Lower lobe of right lung (tissue), 2 donors: ENCODE results near the gene TTC38. TPM values are rescaled to one million over a fixed set of nuclear protein-coding genes. Genes with fewer than 3 reads are reported as not detected.

Experiments
- ATAC-seq, 2 donors: fragments of 200-7000 bp; cut with Tn5 transposase; one replicate each; pipeline ENCODE4 v1.9.1; 2020 to 2022; ENCODE audit warnings: mild to moderate bottlenecking in 2 of 2, moderate library complexity in 2 of 2
- DNase-seq: peaks from one replicate; pipeline ENCODE4 v3.0.0-alpha.2; 2020
- H3K27ac ChIP-seq: fragments of 200-600 bp; one replicate; pipeline ENCODE4 v1.8.0; 2022
- H3K27me3 ChIP-seq: fragments of 200-600 bp; one replicate; pipeline ENCODE4 v1.8.0; 2022; ENCODE audit warnings: low read depth
- H3K36me3 ChIP-seq: fragments of 200-600 bp; one replicate; pipeline ENCODE4 v1.8.0; 2022; ENCODE audit warnings: mild to moderate bottlenecking
- H3K4me1 ChIP-seq: fragments of 200-600 bp; one replicate; pipeline ENCODE4 v1.8.0; 2022
- H3K4me3 ChIP-seq: fragments of 200-600 bp; one replicate; pipeline ENCODE4 v1.8.0; 2022; ENCODE audit warnings: mild to moderate bottlenecking
- H3K9me3 ChIP-seq: fragments of 200-600 bp; one replicate; pipeline ENCODE4 v1.8.0; 2022
- CTCF ChIP-seq: fragments of 200-600 bp; IDR thresholded peaks from one replicate; pipeline ENCODE4 v1.8.0; 2022; ENCODE audit warnings: antibody characterized with exemption, mild to moderate bottlenecking
- intact Hi-C: fragments of 100-400 bp; cut with DNase I; formaldehyde crosslinking; loops from one replicate; pipeline ENCODE4 v1.11.0; 2022
- total RNA-seq: library from RNA; stranded (reverse); fragmentation: NEBNext Ultra II Directional; extraction: Animal tissue kit (Norgen Biotek cat#: 25700); gene quantifications from one replicate; pipeline ENCODE4 v1.2.1, GENCODE V29; 2021
- donor health status: DM: no; HTN: yes; CAD: no; lungs with severe emphysema.

The TTC38 gene
- total RNA-seq, 1 donor from 2014 or later, result 26.8 TPM

- TF ChIP-seq CTCF, result no peak
- Histone ChIP-seq H3K27me3 (no peaks in the 10 kb centered on the region), H3K4me1 (peaks cover 18% of the 10 kb centered on the region), H3K9me3 (peaks cover 4% of the 10 kb centered on the region), H3K27ac (peak overlapping the region; percentile 79), H3K4me3 (peak overlapping the region; percentile 37), H3K36me3 (peaks cover 87% of the 10 kb centered on the region)
- ATAC-seq, result no peak
- intact Hi-C loops, result no loop called here
- DNase-seq, result no peak
Observed at GRCh38 chr22:46286941-46287872, 19.4 kb downstream of the TTC38 start.

DNA sequence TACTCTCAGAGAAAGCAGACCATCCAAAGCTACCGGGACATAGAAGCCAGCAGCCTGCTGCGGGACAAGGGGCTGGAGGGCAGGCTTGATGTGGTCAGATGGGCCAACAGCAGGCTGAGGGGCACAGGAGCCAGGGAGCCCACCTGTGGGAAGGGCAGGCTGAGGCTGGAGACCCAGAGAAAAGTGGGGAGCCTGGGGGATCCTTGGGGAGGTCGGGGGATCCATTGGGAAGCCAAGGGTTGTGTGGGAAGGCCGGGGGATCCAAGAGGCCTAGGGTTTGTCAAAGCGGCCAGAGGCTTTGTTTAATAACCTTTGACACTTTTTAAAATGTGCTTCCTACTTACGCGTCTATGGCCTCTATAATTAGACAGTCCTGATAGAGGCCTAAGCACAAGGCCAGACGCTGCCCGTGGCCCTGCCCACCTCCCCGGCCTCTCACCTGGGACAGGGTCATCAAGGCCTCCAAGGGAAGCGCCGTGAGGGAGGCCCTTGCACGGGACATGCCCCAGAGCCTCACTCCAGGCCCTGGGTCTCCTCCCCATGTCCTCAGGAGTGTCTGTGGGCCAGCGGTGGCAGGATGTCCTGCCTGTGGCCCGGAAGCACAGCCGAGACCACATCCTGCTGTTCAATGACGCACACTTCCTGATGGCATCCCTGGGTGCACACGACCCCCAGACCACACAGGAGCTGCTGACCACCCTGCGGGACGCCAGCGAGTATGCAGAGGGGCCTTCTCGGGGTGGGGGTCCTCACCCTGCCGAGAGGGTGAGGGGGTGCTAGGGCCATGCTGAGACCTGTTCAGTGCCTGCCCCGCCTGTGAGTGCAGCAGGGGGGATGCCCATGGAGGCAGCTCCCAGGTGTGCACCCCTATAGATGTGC lies 20.3 kb downstream of the TTC38 start:
- H3K36me3 ChIP-seq, result peaks cover 87% of the 10 kb centered on the region
- H3K27ac ChIP-seq, result peak overlapping the region; percentile 79
- peak; percentile 72 to 75 for ATAC-seq
- peaks cover 4% of the 10 kb centered on the region for H3K9me3 ChIP-seq
- peaks cover 18% of the 10 kb centered on the region for H3K4me1 ChIP-seq
- intact Hi-C loops, result no loop called here
- H3K27me3 ChIP-seq, result no peaks in the 10 kb centered on the region
- DNase-seq, result peak; percentile 68
- TF ChIP-seq CTCF, result no peak
- H3K4me3 ChIP-seq, result peak overlapping the region; percentile 37

GRCh38 chr22:46288846-46289243 lies 21.0 kb downstream of the TTC38 start:
- Histone ChIP-seq H3K4me1 (peaks cover 18% of the 10 kb centered on the region), H3K36me3 (peaks cover 86% of the 10 kb centered on the region), H3K4me3 (peak overlapping the region; percentile 37), H3K27me3 (no peaks in the 10 kb centered on the region), H3K27ac (peak overlapping the region; percentile 79), H3K9me3 (peaks cover 4% of the 10 kb centered on the region)
- ATAC-seq, result no peak
- intact Hi-C loops, result no loop called here
- TF ChIP-seq CTCF, result no peak
- no peak for DNase-seq

- Histone ChIP-seq H3K4me1 (peaks cover 18% of the 10 kb centered on the region), H3K9me3 (peaks cover 4% of the 10 kb centered on the region), H3K27ac (no peak overlapping the region), H3K27me3 (no peaks in the 10 kb centered on the region), H3K4me3 (no peak overlapping the region), H3K36me3 (peaks cover 80% of the 10 kb centered on the region)
- DNase-seq (peak; percentile 50), ATAC-seq (no peak)
- no peak for TF ChIP-seq CTCF
- intact Hi-C loops, result no loop called here
Observed at GRCh38 chr22:46289244-46289891, 21.6 kb downstream of the TTC38 start.
